ENCODE measurements around the gene PNPLA6. TPM values are rescaled to one million over a fixed set of nuclear protein-coding genes. Genes with fewer than 3 reads are reported as not detected.
A peak's percentile ranks its signal among the peaks of the same experiment; 100 is the strongest.

PNPLA6 gene
- total RNA-seq, 6 experiments from 2014 or later, result 38.7 to 61.8 (median 46.5) TPM

GRCh38 chr19:7589822-7590221 is 54.3 kb downstream of the PNPLA6 start:
- TF ChIP-seq, protein P1, sequence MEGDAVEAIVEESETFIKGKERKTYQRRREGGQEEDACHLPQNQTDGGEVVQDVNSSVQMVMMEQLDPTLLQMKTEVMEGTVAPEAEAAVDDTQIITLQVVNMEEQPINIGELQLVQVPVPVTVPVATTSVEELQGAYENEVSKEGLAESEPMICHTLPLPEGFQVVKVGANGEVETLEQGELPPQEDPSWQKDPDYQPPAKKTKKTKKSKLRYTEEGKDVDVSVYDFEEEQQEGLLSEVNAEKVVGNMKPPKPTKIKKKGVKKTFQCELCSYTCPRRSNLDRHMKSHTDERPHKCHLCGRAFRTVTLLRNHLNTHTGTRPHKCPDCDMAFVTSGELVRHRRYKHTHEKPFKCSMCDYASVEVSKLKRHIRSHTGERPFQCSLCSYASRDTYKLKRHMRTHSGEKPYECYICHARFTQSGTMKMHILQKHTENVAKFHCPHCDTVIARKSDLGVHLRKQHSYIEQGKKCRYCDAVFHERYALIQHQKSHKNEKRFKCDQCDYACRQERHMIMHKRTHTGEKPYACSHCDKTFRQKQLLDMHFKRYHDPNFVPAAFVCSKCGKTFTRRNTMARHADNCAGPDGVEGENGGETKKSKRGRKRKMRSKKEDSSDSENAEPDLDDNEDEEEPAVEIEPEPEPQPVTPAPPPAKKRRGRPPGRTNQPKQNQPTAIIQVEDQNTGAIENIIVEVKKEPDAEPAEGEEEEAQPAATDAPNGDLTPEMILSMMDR (IDR thresholded peaks at IDR 0.05), result no peak
- no peak for TF ChIP-seq POLR2A (IDR thresholded peaks at IDR 0.05)
- intact Hi-C loops (cut with DNase I), result no loop called here
- ATAC-seq (no peak), DNase-seq (no peak)
- WGBS (ENCODE audit: insufficient coverage, low coverage, low lambda C conversion rate, missing lambda C conversion rate), result 86% methylated on average over 7 of the region's 7 CpGs
- H3K4me3 ChIP-seq, result no peak overlapping the region
- H3K4me1 ChIP-seq, result no peaks in the 10 kb centered on the region
- no peaks in the 10 kb centered on the region for H3K9me3 ChIP-seq
- no peak overlapping the region for H3K27ac ChIP-seq
- H3K27me3 ChIP-seq, result no peaks in the 10 kb centered on the region
- H3K36me3 ChIP-seq, result no peaks in the 10 kb centered on the region

DNA sequence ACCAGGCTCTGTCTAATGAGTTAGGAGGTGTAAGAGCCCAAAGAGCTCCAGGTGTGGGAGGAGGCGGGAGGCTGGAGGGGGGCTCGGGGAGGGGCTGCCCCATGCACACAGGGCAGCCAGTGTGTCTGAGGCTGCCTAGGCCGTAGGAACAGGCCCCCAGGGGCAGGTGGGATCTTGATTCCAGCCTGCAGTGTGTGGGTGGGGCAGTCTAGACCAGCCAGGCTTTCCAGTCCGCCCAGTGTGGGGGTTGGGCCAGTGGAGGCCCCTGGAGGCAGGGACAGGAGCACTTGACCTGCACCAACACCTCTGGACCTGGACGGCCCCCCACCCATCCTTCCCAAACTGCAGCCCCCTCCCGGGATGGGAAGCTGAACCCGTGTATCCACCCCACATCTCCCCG is 54.7 kb downstream of the PNPLA6 start:
- Histone ChIP-seq H3K9me3 (no peaks in the 10 kb centered on the region), H3K4me3 (no peak overlapping the region), H3K27me3 (no peaks in the 10 kb centered on the region), H3K27ac (no peak overlapping the region), H3K36me3 (no peaks in the 10 kb centered on the region), H3K4me1 (no peaks in the 10 kb centered on the region)
- ATAC-seq, result peak in 1 of 4 donors; percentile 44
- TF ChIP-seq, protein P1 (IDR thresholded peaks at IDR 0.05), result no peak
- no peak for TF ChIP-seq POLR2A (IDR thresholded peaks at IDR 0.05)
- intact Hi-C loops (cut with DNase I), result no loop called here
- no CpG with 5 or more reads among the region's 8 CpGs for WGBS (ENCODE audit: insufficient coverage, low coverage, low lambda C conversion rate, missing lambda C conversion rate)
- no peak for DNase-seq

DNA sequence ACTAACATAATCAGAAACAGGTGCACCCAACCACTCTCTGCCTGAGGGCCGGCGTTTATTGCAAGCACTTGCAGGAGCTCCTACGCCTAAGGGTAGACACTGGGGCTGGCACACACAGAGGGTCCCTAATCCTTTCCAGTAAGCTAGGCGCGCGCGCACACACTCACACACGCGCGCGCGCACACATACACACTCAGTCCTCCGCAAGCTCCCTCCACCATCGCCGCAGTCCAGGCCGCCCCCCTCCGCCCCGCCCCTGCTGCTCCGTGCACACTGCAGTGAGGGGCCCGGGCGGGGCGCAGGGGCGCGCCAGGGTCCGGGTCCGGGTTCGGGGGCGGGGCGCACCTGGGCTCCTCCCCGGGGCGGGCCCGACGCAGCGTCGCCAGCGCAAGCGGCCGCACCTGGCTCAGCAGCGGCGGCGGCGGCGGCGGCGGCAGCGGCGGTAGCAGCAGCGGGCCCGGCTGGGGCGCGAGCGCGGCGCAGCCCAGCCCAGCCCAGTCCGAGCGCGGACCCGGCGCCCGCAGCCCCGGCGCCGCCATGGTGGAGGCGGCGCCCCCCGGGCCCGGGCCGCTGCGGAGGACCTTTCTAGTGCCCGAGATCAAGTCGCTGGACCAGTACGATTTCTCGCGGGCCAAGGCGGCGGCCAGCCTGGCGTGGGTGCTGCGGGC is 60.1 kb downstream of the PNPLA6 start, which contains the start of gene CAMSAP3:
Gene CAMSAP3, plus strand, starts transcription at position 398 of the 668 bp plus-strand sequence. Its CDS starts 140 bp downstream, at position 538.
- intact Hi-C loops (cut with DNase I), result no loop called here
- DNase-seq, result peak; percentile 57 to 70 (median 68)

DNA sequence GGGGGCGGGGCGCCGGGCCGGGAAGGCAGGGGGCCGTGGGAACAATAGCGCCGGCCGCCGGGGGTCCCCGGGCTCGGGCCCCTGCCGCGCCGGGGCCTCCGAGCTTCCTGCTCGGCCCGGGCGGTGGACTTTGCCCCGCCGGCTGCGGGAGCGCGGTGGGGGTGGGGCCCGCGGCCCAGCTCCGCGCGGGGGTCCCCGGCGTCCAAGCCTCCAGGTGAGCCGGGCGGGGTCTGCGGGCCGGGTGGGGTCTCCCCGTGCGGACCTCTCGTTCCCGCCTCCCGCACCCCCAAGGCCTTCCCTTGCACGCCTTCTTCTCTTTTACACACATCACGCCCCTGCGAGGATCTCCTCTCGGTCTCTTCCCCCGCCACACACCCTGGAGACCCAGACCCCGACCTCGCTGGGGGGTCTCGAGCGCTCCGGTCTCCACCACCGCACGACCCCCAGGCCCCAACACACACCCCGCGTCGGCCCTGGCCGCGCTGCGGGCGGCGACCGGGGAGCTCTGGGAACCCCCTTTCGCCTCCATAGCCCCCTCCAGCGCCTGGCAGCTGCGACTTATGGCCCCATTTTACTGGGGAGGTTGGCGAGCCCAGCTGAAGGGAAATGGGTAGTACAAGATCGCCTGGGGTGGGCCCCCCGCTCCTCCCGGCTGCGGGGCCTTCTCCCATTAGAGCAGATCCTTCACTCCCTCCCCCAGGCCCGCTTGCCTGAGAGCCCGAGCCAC is 60.9 kb downstream of the PNPLA6 start:
- intact Hi-C loops (cut with DNase I), result no loop called here
- Histone ChIP-seq H3K9me3 (no peaks in the 10 kb centered on the region), H3K27me3 (no peaks in the 10 kb centered on the region), H3K36me3 (no peaks in the 10 kb centered on the region), H3K4me3 (peak overlapping the region; percentile 55 to 71 (median 66)), H3K27ac (no peak overlapping the region), H3K4me1 (peaks cover 0 to 9% (median 0%) of the 10 kb centered on the region in 4 donors)
- 0% methylated on average over 6 of the region's 70 CpGs for WGBS (ENCODE audit: insufficient coverage, low coverage, low lambda C conversion rate, missing lambda C conversion rate)
- ATAC-seq (peak; percentile 57 to 69 (median 60)), DNase-seq (peak in 2 of 3 donors; percentile 19 to 45)
- no peak for TF ChIP-seq POLR2A (IDR thresholded peaks at IDR 0.05)
- TF ChIP-seq, protein P1 (IDR thresholded peaks at IDR 0.05), result no peak

More for the DNA sequence above, 60.1 kb downstream of the PNPLA6 start, which contains the start of gene CAMSAP3:
- H3K27ac ChIP-seq, result no peak within 1 kb of the TSS
- H3K27me3 ChIP-seq, result no peaks in the 10 kb centered on the region
- peaks cover 0 to 9% (median 0%) of the 10 kb centered on the region in 4 donors for H3K4me1 ChIP-seq
- H3K9me3 ChIP-seq, result no peaks in the 10 kb centered on the region
- TF ChIP-seq, protein P1 (IDR thresholded peaks at IDR 0.05), result no peak
- no peak for TF ChIP-seq POLR2A (IDR thresholded peaks at IDR 0.05)
- no peaks in the 10 kb centered on the region for H3K36me3 ChIP-seq
- H3K4me3 ChIP-seq, result peak within 1 kb of the TSS; percentile 55 to 71 (median 66)
- peak; percentile 81 to 93 (median 86) for ATAC-seq
- 0% methylated on average over 24 of the region's 78 CpGs for WGBS (ENCODE audit: insufficient coverage, low coverage, low lambda C conversion rate, missing lambda C conversion rate)

Measured in right lobe of liver (tissue), 6 donors.